Measurements from ENCODE around the gene PKP4. TPM values are rescaled to one million over a fixed set of nuclear protein-coding genes. Genes with fewer than 3 reads are reported as not detected.

PKP4 gene
- total and polyA plus RNA-seq, 2 of the 8 experiments (the other 6 are each of a cell fraction or from before 2014, with no cell fraction given): 48.2 to 88.0 TPM

DNA sequence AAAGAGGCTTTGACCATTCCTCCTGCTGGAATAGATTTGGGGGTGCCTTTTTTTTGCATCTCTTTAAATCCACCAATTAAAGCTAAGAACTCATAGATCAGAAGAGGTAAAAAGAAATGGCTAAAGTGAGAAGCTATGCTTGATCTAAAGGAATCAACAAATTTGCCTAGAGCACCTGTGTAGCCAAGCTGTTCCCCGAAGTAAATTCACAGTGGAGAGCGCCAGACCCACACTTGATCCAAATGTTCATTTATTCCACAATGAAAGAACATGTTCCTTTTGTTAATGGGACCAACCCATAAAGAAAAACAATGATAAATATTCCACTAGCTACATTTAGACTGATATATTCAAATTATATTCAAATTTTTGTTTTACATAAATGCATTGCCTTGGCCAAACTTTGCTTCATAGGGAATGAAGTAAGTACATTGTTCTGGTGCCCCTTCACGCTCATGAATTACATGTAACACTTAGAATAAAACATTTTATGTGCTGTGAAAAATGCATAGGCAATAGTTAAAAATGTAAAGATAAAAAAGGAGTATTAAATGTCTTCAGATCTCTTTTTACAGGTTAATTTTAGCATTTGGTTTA lies 167.4 kb downstream of the PKP4 start (continued):
- TF ChIP-seq MAFK (IDR thresholded peaks at IDR 0.05; ENCODE audit: low read depth, low read length): no peak
- no peak for TF ChIP-seq ZNF274 (IDR thresholded peaks at IDR 0.05; ENCODE audit: borderline replicate concordance, extremely low read depth, low read length)
- no peak for TF ChIP-seq CHD2 (IDR thresholded peaks at IDR 0.05; ENCODE audit: low read length)
- TF ChIP-seq HDAC6 (IDR thresholded peaks at IDR 0.05; ENCODE audit: low read depth, low read length): no peak
